NCI-H226 (cell line): ENCODE data around the gene LRRC7.
A peak's percentile ranks its signal among the peaks of the same experiment; 100 is the strongest.

Experiments
- DNase-seq: peaks from one replicate; pipeline ENCODE4 v3.0.0-alpha.2; 2015

Gene LRRC7

GRCh38 chr1:69567652-69568420, at the start of gene LRRC7:
Gene LRRC7 (plus strand): TSS chr1:69567922. CDS start chr1:69568640, 718 bp downstream.
- DNase-seq, result peak; percentile 6

- DNase-seq, result no peak
These were observed 48.7 kb upstream of the LRRC7 start for GRCh38 chr1:69519006-69519405.

- peak; percentile 76 for DNase-seq
These were observed 47.4 kb upstream of the LRRC7 start for GRCh38 chr1:69520326-69520725.

- peak; percentile 96 for DNase-seq
These were observed 44.7 kb upstream of the LRRC7 start for GRCh38 chr1:69523032-69523431.

- no peak for DNase-seq
These were observed 44.3 kb upstream of the LRRC7 start for GRCh38 chr1:69523461-69523860.

- peak; percentile 47 for DNase-seq
These were observed 43.7 kb upstream of the LRRC7 start for GRCh38 chr1:69524015-69524414.

GRCh38 chr1:69527273-69527672, 40.4 kb upstream of the LRRC7 start:
- no peak for DNase-seq

- DNase-seq, result no peak
These were observed 39.3 kb upstream of the LRRC7 start for GRCh38 chr1:69528376-69528775.

GRCh38 chr1:69533343-69533742, 34.4 kb upstream of the LRRC7 start:
- no peak for DNase-seq

GRCh38 chr1:69534829-69535228, 32.9 kb upstream of the LRRC7 start:
- DNase-seq, result no peak

- DNase-seq, result no peak
These were observed 32.2 kb upstream of the LRRC7 start for GRCh38 chr1:69535490-69535889.

- DNase-seq, result no peak
These were observed 27.7 kb upstream of the LRRC7 start for GRCh38 chr1:69540052-69540451.

GRCh38 chr1:69551476-69552324, 16.0 kb upstream of the LRRC7 start:
- no peak for DNase-seq

- no peak for DNase-seq
These were observed 14.0 kb upstream of the LRRC7 start for GRCh38 chr1:69553726-69554125.

- DNase-seq, result peak; percentile 19
These were observed 876 bp downstream of the LRRC7 start for GRCh38 chr1:69568421-69569174.

- DNase-seq, result no peak
These were observed 1.4 kb downstream of the LRRC7 start for GRCh38 chr1:69569175-69569541.

GRCh38 chr1:69569576-69570328, 2.0 kb downstream of the LRRC7 start:
- no peak for DNase-seq

- DNase-seq, result no peak
These were observed 2.6 kb downstream of the LRRC7 start for GRCh38 chr1:69570356-69570755.

- DNase-seq, result peak; percentile 38
These were observed 5.2 kb downstream of the LRRC7 start for GRCh38 chr1:69572921-69573320.

- no peak for DNase-seq
These were observed 6.2 kb downstream of the LRRC7 start for GRCh38 chr1:69573911-69574310.

GRCh38 chr1:69585666-69586065, 17.9 kb downstream of the LRRC7 start:
- no peak for DNase-seq

GRCh38 chr1:69587391-69587790, 19.7 kb downstream of the LRRC7 start:
- DNase-seq, result no peak

GRCh38 chr1:69589799-69590198, 22.1 kb downstream of the LRRC7 start:
- no peak for DNase-seq
